Spleen (tissue), 11 donors: ENCODE measurements around the gene EHD4. TPM values are rescaled to one million over a fixed set of nuclear protein-coding genes. Genes with fewer than 3 reads are reported as not detected.
A peak's percentile ranks its signal among the peaks of the same experiment; 100 is the strongest.

ENCODE experiments used
- DNase-seq: peaks from one replicate; pipeline ENCODE4 v3.0.0-alpha.2; 2020
- H3K27ac ChIP-seq, 8 donors: fragments of 200-600 bp; sonication (generic) in 7 of 8; 1 replicate in 4 of 8; 2 replicates in 4 of 8; pipeline versions ENCODE4 v1.5.0 to v1.8.0; 2016 to 2021; ENCODE audit warnings: inconsistent platforms in 4 of 8, mild to moderate bottlenecking in 4 of 8, moderate library complexity in 1 of 8
- H3K27me3 ChIP-seq, 7 donors: fragments of 200-600 bp; sonication (generic) in 6 of 7; replicated peaks in 1 of 7; 1 replicate in 4 of 7; 2 replicates in 3 of 7; pipeline versions ENCODE4 v1.5.0 to v1.8.0; 2016 to 2021; ENCODE audit warnings: inconsistent platforms in 3 of 7, mild to moderate bottlenecking in 1 of 7
- H3K36me3 ChIP-seq, 6 donors: fragments of 200-600 bp; sonication (generic) in 5 of 6; 1 replicate in 4 of 6; 2 replicates in 2 of 6; pipeline versions ENCODE4 v1.5.0 to v1.8.0; 2016 to 2021; ENCODE audit warnings: inconsistent platforms in 2 of 6
- H3K4me1 ChIP-seq, 6 donors: fragments of 200-600 bp; sonication (generic) in 5 of 6; 1 replicate in 3 of 6; 2 replicates in 3 of 6; pipeline versions ENCODE4 v1.5.0 to v1.8.0; 2016 to 2021; ENCODE audit warnings: inconsistent platforms in 3 of 6
- H3K4me3 ChIP-seq, 8 donors: fragments of 200-600 bp; sonication (generic) in 7 of 8; 1 replicate in 4 of 8; 2 replicates in 4 of 8; pipeline versions ENCODE4 v1.5.0 to v1.8.0; 2016 to 2021; ENCODE audit warnings: inconsistent platforms in 4 of 8, mild to moderate bottlenecking in 4 of 8, moderate library complexity in 2 of 8
- H3K9me3 ChIP-seq, 8 donors: fragments of 200-600 bp; sonication (generic) in 7 of 8; 1 replicate in 4 of 8; 2 replicates in 4 of 8; pipeline versions ENCODE4 v1.5.0 to v1.8.0; 2016 to 2021; ENCODE audit warnings: inconsistent platforms in 4 of 8
- CTCF ChIP-seq, 11 experiments: fragments of 200-600 bp in 7 of 11; fragments of 450-650 bp in 4 of 11; sonication (generic) in 4 of 11; IDR thresholded peaks in 8 of 11; conservative IDR thresholded peaks in 3 of 11; 1 replicate in 7 of 11; 2 replicates in 4 of 11; pipeline versions ENCODE4 v1.4.0 to v1.8.0; 2016 to 2021; ENCODE audit warnings: antibody characterized with exemption in 11 of 11, inconsistent platforms in 4 of 11, mild to moderate bottlenecking in 1 of 11
- POLR2A ChIP-seq, 3 donors: fragments of 450-650 bp; IDR thresholded peaks; one replicate each; pipeline ENCODE4 v1.5.1; 2017; ENCODE audit warnings: antibody characterized with exemption in 3 of 3, mild to moderate bottlenecking in 1 of 3
- POLR2AphosphoS5 ChIP-seq, 3 donors: sonication (generic); formaldehyde crosslinking; IDR thresholded peaks; one replicate each; pipeline ENCODE4 v1.5.1; 2017; ENCODE audit warnings: antibody characterized with exemption in 3 of 3
- WGBS, 5 donors: extraction: QIAGEN DNeasy Blood & Tissue Kit in 3 of 5; methylation state at CpG; one replicate each; pipeline versions ENCODE4 v1.1.5 to v1.1.7; 2013 to 2018; 5-methylcytosine and 5-hydroxymethylcytosine counted together
- intact Hi-C: fragments of 100-400 bp; cut with DNase I; formaldehyde crosslinking; loops from one replicate; pipeline ENCODE4 v1.15.0; 2023; ENCODE audit warnings: low total_unique reads
- polyA plus RNA-seq, 3 donors: library from polyadenylated mRNA; stranded (reverse); fragments of 200-250 nt; gene quantifications; one replicate each; pipeline ENCODE4 v1.2.1, GENCODE V29; 2013
- total RNA-seq, 7 donors: library from RNA; depleted of rRNA in 3 of 7; stranded (reverse); fragments of >200 nt in 3 of 7; fragmentation: NEBNext Ultra II Directional in 4 of 7; extraction: Animal tissue kit (Norgen Biotek cat#: 25700) in 4 of 7; gene quantifications; one replicate each; pipeline versions ENCODE4 v1.1.0 to v1.2.1, GENCODE V29; 2016 to 2021
- donor health status: healthy with polysubstance abuse.
- donor health status: DM: no; HTN: no; CAD: no; lungs with moderate emphysema.
- donor health status: DM: no; HTN: no; CAD: no.
- donor health status: Bipolar disorder and iron deficiency.
- donor health status: healthy.
- donor health status: DM: no; HTN: no; CAD: no.
- donor health status: DM: yes; HTN: yes; CAD: no.

The EHD4 gene
- total and polyA plus RNA-seq, 10 donors, result 5.5 to 33.2 (median 21.7) TPM

- DNase-seq, result no peak
- TF ChIP-seq POLR2A (IDR thresholded peaks at IDR 0.05) (no peak), CTCF (IDR thresholded peaks at IDR 0.05 in 8 of 11, conservative IDR thresholded peaks at IDR 0.05 in 3 of 11) (no peak), POLR2AphosphoS5 (IDR thresholded peaks at IDR 0.05) (peak in 1 of 3 donors; percentile 40)
- intact Hi-C loops, result loop anchor here (5.0 to 10.0 kb wide), 3 partner anchors 86 to 296 kb away; partner anchors contain the start of gene MAPKBP1
Observed at GRCh38 chr15:41900526-41901380, 71.6 kb downstream of the EHD4 start.

GRCh38 chr15:41899854-41900442 is 72.4 kb downstream of the EHD4 start:
- peaks cover 0 to 67% (median 26%) of the 10 kb centered on the region in 6 donors for H3K36me3 ChIP-seq
- WGBS, 5 donors, result 76 to 87% (median 83%) methylated on average over 6 of the region's 6 CpGs
- no peaks in the 10 kb centered on the region for H3K9me3 ChIP-seq
- no peak for DNase-seq
- TF ChIP-seq POLR2A (IDR thresholded peaks at IDR 0.05) (no peak), CTCF (IDR thresholded peaks at IDR 0.05 in 8 of 11, conservative IDR thresholded peaks at IDR 0.05 in 3 of 11) (no peak), POLR2AphosphoS5 (IDR thresholded peaks at IDR 0.05) (no peak)
- no peaks in the 10 kb centered on the region for H3K27me3 ChIP-seq
- H3K4me3 ChIP-seq, result no peak overlapping the region
- H3K27ac ChIP-seq, result no peak overlapping the region
- intact Hi-C loops, result loop anchor here (5.0 to 10.0 kb wide), 3 partner anchors 85 to 295 kb away; partner anchors contain the start of gene MAPKBP1
- H3K4me1 ChIP-seq, result peaks cover 5 to 21% (median 14%) of the 10 kb centered on the region in 6 donors

More at GRCh38 chr15:41900526-41901380, 71.6 kb downstream of the EHD4 start:
- no peak overlapping the region for H3K27ac ChIP-seq
- H3K4me3 ChIP-seq, result no peak overlapping the region
- 89 to 92% (median 90%) methylated on average over 29 to 36 of the region's 36 CpGs for WGBS, 5 donors
- peaks cover 0 to under 1% (median 0%) of the 10 kb centered on the region in 8 donors for H3K9me3 ChIP-seq
- peaks cover 0 to 75% (median 26%) of the 10 kb centered on the region in 6 donors for H3K36me3 ChIP-seq
- H3K4me1 ChIP-seq, result peaks cover 0 to 15% (median 8%) of the 10 kb centered on the region in 6 donors
- H3K27me3 ChIP-seq, result no peaks in the 10 kb centered on the region

GRCh38 chr15:41897363-41897799 is 75.0 kb downstream of the EHD4 start:
- Histone ChIP-seq H3K4me3 (no peak overlapping the region), H3K9me3 (no peaks in the 10 kb centered on the region), H3K36me3 (peaks cover 0 to 53% (median 26%) of the 10 kb centered on the region in 6 donors), H3K4me1 (peaks cover 22 to 34% (median 32%) of the 10 kb centered on the region in 6 donors), H3K27me3 (no peaks in the 10 kb centered on the region), H3K27ac (no peak overlapping the region)
- DNase-seq, result no peak
- intact Hi-C loops, result no loop called here
- TF ChIP-seq CTCF (IDR thresholded peaks at IDR 0.05 in 8 of 11, conservative IDR thresholded peaks at IDR 0.05 in 3 of 11) (no peak), POLR2AphosphoS5 (IDR thresholded peaks at IDR 0.05) (no peak), POLR2A (IDR thresholded peaks at IDR 0.05) (no peak)
- WGBS, 5 donors, result 82 to 90% (median 87%) methylated on average over 8 of the region's 8 CpGs
